ENCODE data around the gene SMYD2.
"Not testable (repeated sequence)": the region's sequence is repeated elsewhere in the genome, so short reads cannot be mapped to it uniquely, and the experiment has no call there.

Gene SMYD2

DNA sequence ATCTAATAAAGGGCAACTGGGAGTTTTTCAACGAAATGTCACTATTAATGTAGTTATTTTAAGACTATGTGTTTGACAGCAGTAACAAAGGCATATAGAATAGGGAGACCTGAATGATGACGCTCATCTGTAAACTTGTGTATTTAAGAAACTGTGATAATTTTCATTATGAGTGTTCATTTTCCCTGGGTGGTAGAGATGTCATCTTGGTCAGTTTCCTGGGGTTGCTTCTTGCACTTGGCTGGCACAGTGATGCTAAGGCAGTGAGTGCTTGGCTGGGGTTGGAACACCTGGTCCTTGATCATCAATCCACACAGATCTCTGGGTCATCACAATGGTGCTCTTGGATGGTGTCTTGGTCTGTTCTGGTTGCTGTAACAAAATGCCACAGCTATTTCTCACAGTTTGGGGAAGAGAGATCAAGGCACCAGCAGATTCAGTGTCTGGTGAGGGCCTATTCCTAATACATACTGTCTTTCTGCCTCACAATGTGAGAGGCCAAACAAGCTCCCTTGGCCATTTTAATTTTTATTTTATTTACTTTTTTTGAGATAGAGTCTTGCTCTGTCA, 7.9 kb upstream of the SMYD2 start:
- H3K4me1 ChIP-seq, result peaks cover 0 to 7% (median 0%) of the 10 kb centered on the region in 4 donors
- DNase-seq, result no peak
- TF ChIP-seq, protein P1, sequence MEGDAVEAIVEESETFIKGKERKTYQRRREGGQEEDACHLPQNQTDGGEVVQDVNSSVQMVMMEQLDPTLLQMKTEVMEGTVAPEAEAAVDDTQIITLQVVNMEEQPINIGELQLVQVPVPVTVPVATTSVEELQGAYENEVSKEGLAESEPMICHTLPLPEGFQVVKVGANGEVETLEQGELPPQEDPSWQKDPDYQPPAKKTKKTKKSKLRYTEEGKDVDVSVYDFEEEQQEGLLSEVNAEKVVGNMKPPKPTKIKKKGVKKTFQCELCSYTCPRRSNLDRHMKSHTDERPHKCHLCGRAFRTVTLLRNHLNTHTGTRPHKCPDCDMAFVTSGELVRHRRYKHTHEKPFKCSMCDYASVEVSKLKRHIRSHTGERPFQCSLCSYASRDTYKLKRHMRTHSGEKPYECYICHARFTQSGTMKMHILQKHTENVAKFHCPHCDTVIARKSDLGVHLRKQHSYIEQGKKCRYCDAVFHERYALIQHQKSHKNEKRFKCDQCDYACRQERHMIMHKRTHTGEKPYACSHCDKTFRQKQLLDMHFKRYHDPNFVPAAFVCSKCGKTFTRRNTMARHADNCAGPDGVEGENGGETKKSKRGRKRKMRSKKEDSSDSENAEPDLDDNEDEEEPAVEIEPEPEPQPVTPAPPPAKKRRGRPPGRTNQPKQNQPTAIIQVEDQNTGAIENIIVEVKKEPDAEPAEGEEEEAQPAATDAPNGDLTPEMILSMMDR (IDR thresholded peaks at IDR 0.05), result no peak
- H3K27ac ChIP-seq, result no peak overlapping the region
- intact Hi-C loops (cut with DNase I; ENCODE audit: low total_unique reads), result no loop called here
- H3K4me3 ChIP-seq, result no peak overlapping the region
- H3K27me3 ChIP-seq, result peaks cover 0 to 23% of the 10 kb centered on the region in 2 donors
- peaks cover 0 to 11% (median 0%) of the 10 kb centered on the region in 3 donors for H3K9me3 ChIP-seq
- no peaks in the 10 kb centered on the region for H3K36me3 ChIP-seq

DNA sequence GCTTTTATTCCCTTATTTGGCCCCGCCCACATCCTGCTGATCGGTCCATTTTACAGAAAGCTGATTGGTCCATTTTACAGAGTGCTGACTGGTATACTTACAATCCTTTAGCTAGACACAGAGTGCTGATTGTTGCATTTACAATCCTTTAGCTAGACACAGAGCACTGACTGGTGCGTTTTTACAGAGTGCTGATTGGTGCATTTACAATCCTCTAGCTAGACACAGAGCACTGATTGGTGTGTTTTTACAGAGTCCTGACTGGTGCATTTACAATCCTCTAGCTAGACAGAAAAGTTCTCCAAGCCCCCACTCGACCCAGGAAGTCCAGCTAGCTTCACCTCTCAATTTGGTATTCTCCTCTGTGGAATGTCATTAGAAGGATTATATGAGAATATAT, 5.3 kb upstream of the SMYD2 start:
- H3K9me3 ChIP-seq, result peaks cover 0 to 11% (median 0%) of the 10 kb centered on the region in 3 donors
- intact Hi-C loops (cut with DNase I; ENCODE audit: low total_unique reads); DNase-seq; H3K4me3 ChIP-seq; H3K27ac ChIP-seq; H3K36me3 ChIP-seq; H3K27me3 ChIP-seq: not testable (repeated sequence)
- H3K4me1 ChIP-seq, result peaks cover 0 to 11% (median 8%) of the 10 kb centered on the region in 4 donors

DNA sequence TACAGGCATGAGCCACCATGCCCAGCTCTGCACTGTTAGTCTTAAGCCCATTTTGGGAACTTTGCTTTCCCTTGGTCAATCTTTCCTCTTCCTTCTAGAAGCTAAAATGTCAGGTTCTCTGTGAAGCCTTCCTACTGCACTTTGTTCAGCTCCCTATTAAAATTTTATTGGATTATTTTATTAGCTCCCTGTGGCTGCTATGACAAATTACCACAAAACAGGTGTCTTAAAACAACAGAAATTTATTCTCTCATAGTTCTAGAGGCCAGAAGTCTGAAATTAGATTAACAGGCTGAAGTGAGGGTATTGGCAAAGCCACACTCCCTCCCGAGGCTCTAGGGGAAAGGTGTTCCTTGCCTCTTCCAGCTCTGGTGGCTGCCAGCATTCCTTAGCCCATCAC, 4.2 kb upstream of the SMYD2 start:
- H3K36me3 ChIP-seq, result no peaks in the 10 kb centered on the region
- H3K4me1 ChIP-seq, result peaks cover 0 to 14% (median 8%) of the 10 kb centered on the region in 4 donors
- DNase-seq, result no peak
- intact Hi-C loops (cut with DNase I; ENCODE audit: low total_unique reads), result no loop called here
- TF ChIP-seq, protein P1 (IDR thresholded peaks at IDR 0.05), result no peak
- H3K27me3 ChIP-seq, result no peaks in the 10 kb centered on the region
- H3K27ac ChIP-seq, result no peak overlapping the region
- H3K9me3 ChIP-seq, result peaks cover 0 to 11% (median 0%) of the 10 kb centered on the region in 3 donors
- H3K4me3 ChIP-seq, result no peak overlapping the region

DNA sequence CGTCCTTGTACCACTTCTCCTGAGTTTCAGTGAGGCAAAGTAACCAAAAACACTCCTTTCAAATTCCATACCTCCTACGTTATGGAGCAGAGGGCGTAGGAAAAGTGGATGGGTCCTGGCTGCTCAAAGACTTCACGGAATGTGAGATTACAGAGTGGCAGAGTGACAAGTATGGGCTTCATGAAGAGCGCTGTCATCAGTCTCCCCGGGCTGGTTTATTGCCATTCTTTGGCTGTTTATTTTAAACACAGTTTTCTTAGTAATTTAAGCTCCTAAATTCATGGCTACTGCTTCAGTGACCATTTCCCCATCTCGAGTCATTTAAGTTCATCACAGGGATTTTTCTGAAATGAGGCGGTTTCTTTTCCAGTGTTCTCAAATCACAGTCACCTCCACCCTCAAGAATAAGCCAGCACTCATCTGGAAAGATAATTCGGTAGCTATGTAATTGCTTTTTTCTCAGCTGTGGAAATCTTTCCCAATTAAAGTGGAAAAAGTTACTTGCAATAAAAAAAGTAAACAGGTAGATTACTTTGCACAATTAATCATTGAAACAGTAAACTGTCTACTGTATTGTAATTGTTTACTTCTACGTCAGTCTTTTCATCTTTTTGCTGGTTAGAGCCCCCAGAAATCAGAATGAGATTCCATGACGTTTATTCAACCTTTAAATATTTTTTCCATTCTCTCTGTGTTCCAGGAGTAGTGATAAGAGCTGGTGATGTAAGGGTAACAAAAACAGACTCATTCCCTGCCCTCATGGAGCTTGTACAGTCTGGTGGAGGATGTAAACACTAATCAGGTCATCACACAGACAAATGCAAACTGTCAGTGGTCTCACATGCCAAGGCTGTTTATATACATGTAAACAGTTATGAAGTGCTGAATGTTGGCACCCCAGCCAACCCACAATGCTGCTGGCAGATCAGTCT, 3.0 kb upstream of the SMYD2 start:
- peaks cover 0 to 26% (median 13%) of the 10 kb centered on the region in 4 donors for H3K4me1 ChIP-seq
- no peaks in the 10 kb centered on the region for H3K36me3 ChIP-seq
- H3K4me3 ChIP-seq, result no peak overlapping the region
- TF ChIP-seq, protein P1 (IDR thresholded peaks at IDR 0.05), result no peak
- no peaks in the 10 kb centered on the region for H3K27me3 ChIP-seq
- DNase-seq, result no peak
- peaks cover 0 to 11% (median 0%) of the 10 kb centered on the region in 3 donors for H3K9me3 ChIP-seq
- intact Hi-C loops (cut with DNase I; ENCODE audit: low total_unique reads), result no loop called here
- no peak overlapping the region for H3K27ac ChIP-seq

DNA sequence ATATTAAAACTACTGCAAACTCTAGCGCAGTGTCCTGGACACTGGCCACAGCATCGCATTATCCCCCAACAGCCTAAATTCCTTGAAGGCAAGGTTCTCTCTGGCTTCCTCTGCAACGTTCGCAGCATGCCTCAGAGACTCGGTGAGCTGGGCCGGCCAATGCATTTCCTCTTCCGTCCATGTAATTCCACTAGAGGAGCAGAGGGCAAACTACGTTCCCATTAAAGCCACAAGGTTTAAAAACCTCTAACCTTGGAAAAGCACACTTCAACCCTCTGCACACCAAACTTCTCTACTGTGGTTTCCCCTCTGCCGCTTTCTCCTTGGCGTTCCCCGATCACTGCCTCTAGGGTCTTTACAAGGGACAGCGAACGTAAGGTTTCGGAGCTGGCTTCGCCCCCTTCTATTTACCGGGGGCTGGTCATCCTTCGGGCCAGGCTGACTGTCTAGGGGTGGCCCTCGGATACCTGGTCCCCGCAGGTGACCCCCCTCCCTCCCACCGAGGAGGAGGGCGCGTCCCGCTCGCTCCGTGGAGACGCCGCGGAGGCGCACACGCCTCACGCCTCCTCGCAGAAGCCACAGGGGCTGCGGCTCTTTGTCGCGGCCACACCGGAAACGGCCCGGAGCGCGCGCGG, 456 bp upstream of the SMYD2 start:
- TF ChIP-seq, protein P1 (IDR thresholded peaks at IDR 0.05), result no peak
- Histone ChIP-seq H3K4me1 (peaks cover 0 to 27% (median 13%) of the 10 kb centered on the region in 4 donors), H3K9me3 (peaks cover 0 to 2% (median 0%) of the 10 kb centered on the region in 3 donors), H3K4me3 (peak overlapping the region; percentile 92 to 95), H3K27me3 (no peaks in the 10 kb centered on the region), H3K27ac (peak overlapping the region; percentile 79 to 83), H3K36me3 (no peaks in the 10 kb centered on the region)
- intact Hi-C loops (cut with DNase I; ENCODE audit: low total_unique reads), result no loop called here
- peak in 1 of 2 donors; percentile 37 for DNase-seq
